ENCODE measurements around the gene HS3ST3A1.

GRCh38 chr17:13593021-13593751 is 8.5 kb downstream of the HS3ST3A1 start:
- TF ChIP-seq CTCF (IDR thresholded peaks at IDR 0.05; ENCODE audit: low read depth, low read length, poor library complexity, severe bottlenecking) (no peak), EZH2phosphoT487 (IDR thresholded peaks at IDR 0.05; ENCODE audit: borderline replicate concordance, low read length) (no peak)

All from DOHH2 (cell line).